ENCODE results near the gene DLG5.

Gene DLG5

DNA sequence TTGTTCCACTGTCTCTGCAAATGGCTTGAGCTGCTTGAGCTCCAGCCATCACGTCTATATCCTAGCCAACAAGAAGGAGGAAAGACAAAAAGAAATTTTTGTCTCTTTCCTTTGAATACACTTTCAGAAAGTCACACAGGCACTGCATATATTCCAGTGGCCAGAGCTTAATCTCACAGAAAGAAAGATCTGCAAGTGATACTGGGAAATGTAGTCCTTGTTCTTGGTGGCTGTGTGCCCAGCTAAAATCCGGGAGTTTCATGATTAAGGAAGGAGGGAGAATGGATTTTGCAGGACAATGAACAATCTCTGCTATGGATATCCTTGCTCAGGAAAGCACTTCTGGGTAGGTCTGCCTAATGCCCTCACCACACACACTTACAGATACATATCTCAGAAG lies 19.5 kb upstream of the DLG5 start:
- Histone ChIP-seq H3K9me3 (ENCODE audit: control insufficient read depth, insufficient read depth, low read length) (no peaks in the 10 kb centered on the region), H3K4me1 (ENCODE audit: control insufficient read depth, insufficient read depth, low read length) (no peaks in the 10 kb centered on the region), H3K27me3 (ENCODE audit: control insufficient read depth, insufficient read depth, low read length) (no peaks in the 10 kb centered on the region), H3K27ac (ENCODE audit: low read length) (no peak overlapping the region), H3K36me3 (ENCODE audit: control insufficient read depth, insufficient read depth, low read length) (no peaks in the 10 kb centered on the region), H3K4me3 (ENCODE audit: low read length) (no peak overlapping the region)
- WGBS (ENCODE audit: insufficient coverage, insufficient read length): no CpG with 5 or more reads among the region's 2 CpGs
- DNase-seq (ENCODE audit: low read depth, low spot score): no peak

DNA sequence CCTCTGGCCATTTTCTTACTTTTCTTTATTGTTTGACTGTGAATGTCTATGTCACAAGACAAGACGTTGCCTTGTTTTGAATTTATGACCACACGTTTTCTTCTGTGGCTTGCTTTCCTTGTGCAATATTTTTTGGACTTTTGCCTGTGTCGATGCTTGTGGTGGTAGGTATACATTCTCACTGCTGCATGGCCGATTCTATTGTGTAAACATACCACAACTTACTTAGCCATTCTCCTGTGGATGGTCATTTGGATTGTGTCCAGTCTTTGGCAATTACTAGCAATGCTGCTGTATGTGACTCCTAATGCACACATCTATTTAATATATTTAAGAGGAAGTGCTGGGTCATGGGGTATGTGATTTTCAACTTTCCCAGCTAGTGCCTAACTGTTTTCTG lies 18.0 kb upstream of the DLG5 start:
- Histone ChIP-seq H3K27ac (ENCODE audit: low read length) (no peak overlapping the region), H3K27me3 (ENCODE audit: control insufficient read depth, insufficient read depth, low read length) (no peaks in the 10 kb centered on the region), H3K36me3 (ENCODE audit: control insufficient read depth, insufficient read depth, low read length) (no peaks in the 10 kb centered on the region), H3K9me3 (ENCODE audit: control insufficient read depth, insufficient read depth, low read length) (no peaks in the 10 kb centered on the region), H3K4me3 (ENCODE audit: low read length) (no peak overlapping the region), H3K4me1 (ENCODE audit: control insufficient read depth, insufficient read depth, low read length) (peaks cover under 1% of the 10 kb centered on the region; the same call in 1 of the 2 replicates)
- no peak for DNase-seq (ENCODE audit: low read depth, low spot score)
- no CpG with 5 or more reads among the region's 4 CpGs for WGBS (ENCODE audit: insufficient coverage, insufficient read length)

DNA sequence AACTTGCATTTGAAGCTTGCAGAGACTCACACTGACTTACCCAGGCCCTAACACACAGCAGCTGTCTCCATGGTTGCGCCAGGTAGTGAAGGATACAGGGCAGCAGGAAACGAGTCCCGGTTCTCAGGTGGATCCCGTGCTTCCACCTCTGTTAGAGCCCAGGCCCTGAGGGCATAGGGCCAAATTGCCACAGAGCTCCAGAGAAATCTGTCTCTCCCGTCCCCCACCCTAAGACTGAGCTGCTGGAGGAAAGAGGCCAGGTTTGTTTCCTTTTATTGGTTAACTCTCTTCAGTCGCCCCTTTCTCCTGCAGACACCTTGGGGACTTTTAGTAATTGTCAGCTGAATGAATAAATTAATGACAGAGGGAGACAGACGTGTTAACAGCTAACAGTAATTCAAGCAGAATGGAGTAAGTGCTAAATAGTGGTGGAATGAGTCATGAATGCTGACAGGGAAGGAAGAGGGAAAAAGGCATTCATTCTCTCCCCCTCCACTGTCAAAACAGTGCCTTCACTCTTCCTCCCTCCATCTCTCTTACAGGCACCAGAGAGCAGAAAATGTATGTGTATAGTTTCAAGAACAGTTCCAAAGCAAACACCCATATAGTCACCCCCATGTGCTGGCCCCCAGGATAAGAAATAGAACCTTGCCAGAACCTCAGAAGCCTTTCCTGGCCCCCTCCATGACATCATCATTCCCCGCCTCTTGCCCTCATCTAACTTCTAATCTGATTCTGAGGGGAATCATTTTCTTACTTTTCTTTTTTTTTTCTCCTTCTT lies 16.8 kb upstream of the DLG5 start:
- WGBS (ENCODE audit: insufficient coverage, insufficient read length): no CpG with 5 or more reads among the region's 8 CpGs
- no peaks in the 10 kb centered on the region for H3K27me3 ChIP-seq (ENCODE audit: control insufficient read depth, insufficient read depth, low read length)
- H3K9me3 ChIP-seq (ENCODE audit: control insufficient read depth, insufficient read depth, low read length): no peaks in the 10 kb centered on the region

DNA sequence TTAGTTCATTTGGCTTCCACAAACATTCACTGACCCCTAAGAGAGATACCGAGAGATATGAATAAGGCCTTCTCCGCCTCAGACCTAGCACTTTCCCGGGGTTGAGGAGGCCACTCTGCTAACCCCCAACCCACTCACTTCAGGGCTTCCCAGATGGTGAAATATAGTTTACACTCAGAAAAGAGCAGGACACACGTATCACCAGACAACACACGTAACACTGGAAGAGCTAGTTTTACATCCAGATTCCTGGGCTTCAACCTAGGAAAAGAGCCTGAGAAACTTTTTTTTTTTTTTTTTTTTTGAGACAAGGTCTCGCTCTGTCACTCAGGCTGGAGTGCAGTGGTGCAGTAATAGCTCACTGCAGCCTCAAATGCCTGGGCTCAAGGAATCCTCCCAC lies 15.2 kb upstream of the DLG5 start:
- H3K4me3 ChIP-seq (ENCODE audit: low read length): no peak overlapping the region
- peaks cover 1% of the 10 kb centered on the region; the same call in 1 of the 2 replicates for H3K4me1 ChIP-seq (ENCODE audit: control insufficient read depth, insufficient read depth, low read length)
- no peak for DNase-seq (ENCODE audit: low read depth, low spot score)
- no peaks in the 10 kb centered on the region for H3K9me3 ChIP-seq (ENCODE audit: control insufficient read depth, insufficient read depth, low read length)
- H3K27me3 ChIP-seq (ENCODE audit: control insufficient read depth, insufficient read depth, low read length): no peaks in the 10 kb centered on the region
- H3K36me3 ChIP-seq (ENCODE audit: control insufficient read depth, insufficient read depth, low read length): no peaks in the 10 kb centered on the region
- WGBS (ENCODE audit: insufficient coverage, insufficient read length): no CpG with 5 or more reads among the region's 6 CpGs
- H3K27ac ChIP-seq (ENCODE audit: low read length): no peak overlapping the region

More for the DNA sequence above, 16.8 kb upstream of the DLG5 start:
- no peak overlapping the region for H3K27ac ChIP-seq (ENCODE audit: low read length)
- peaks cover 1% of the 10 kb centered on the region; the same call in 1 of the 2 replicates for H3K4me1 ChIP-seq (ENCODE audit: control insufficient read depth, insufficient read depth, low read length)
- no peak for DNase-seq (ENCODE audit: low read depth, low spot score)
- no peak overlapping the region for H3K4me3 ChIP-seq (ENCODE audit: low read length)
- H3K36me3 ChIP-seq (ENCODE audit: control insufficient read depth, insufficient read depth, low read length): no peaks in the 10 kb centered on the region

DNA sequence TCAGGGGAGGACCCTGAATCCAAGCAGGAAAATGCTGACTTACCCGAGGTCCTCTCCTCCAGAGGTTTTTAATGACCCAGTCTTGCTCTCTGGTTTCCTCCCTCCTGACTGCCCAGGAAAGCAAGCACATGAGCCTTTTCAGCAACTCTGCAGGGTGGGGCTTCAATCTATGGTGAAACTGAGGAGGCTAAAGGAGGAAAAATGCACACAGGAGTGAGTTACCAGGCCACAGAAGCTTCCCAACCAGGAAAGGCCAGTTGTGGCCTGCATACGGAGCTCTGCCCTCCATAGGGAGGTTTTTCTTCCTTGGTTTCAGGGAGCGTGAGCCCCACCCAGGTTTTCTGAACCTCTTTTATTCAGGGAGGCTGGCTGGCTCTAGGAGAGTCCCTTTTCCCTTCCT lies 14.1 kb upstream of the DLG5 start:
- WGBS (ENCODE audit: insufficient coverage, insufficient read length): no CpG with 5 or more reads among the region's 3 CpGs
- Histone ChIP-seq H3K36me3 (ENCODE audit: control insufficient read depth, insufficient read depth, low read length) (no peaks in the 10 kb centered on the region), H3K27me3 (ENCODE audit: control insufficient read depth, insufficient read depth, low read length) (no peaks in the 10 kb centered on the region), H3K9me3 (ENCODE audit: control insufficient read depth, insufficient read depth, low read length) (no peaks in the 10 kb centered on the region), H3K4me3 (ENCODE audit: low read length) (no peak overlapping the region), H3K27ac (ENCODE audit: low read length) (no peak overlapping the region), H3K4me1 (ENCODE audit: control insufficient read depth, insufficient read depth, low read length) (peaks cover 1% of the 10 kb centered on the region; the same call in 1 of the 2 replicates)
- DNase-seq (ENCODE audit: low read depth, low spot score): no peak

DNA sequence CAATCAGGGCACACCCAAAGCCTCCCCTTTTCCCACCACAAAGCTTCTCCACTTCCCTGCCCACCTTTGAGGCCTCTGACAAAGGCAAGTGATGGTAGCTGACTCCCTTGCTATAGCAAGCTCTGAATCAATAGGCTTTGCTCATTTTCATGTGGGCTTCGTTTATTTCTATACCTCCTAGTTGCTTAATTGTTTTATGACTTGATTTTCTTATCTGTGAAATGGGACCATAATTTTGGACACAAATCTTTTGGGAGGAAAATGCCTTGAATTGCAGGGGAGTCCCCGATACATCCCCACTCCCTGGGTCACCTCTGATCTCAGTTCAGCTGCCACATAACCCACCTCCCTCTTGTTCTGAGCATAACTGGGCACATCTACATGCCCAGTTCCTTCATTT lies 13.7 kb upstream of the DLG5 start:
- no peaks in the 10 kb centered on the region for H3K27me3 ChIP-seq (ENCODE audit: control insufficient read depth, insufficient read depth, low read length)
- no peaks in the 10 kb centered on the region for H3K36me3 ChIP-seq (ENCODE audit: control insufficient read depth, insufficient read depth, low read length)
- WGBS (ENCODE audit: insufficient coverage, insufficient read length): no CpG with 5 or more reads among the region's 2 CpGs
- H3K27ac ChIP-seq (ENCODE audit: low read length): no peak overlapping the region
- H3K9me3 ChIP-seq (ENCODE audit: control insufficient read depth, insufficient read depth, low read length): no peaks in the 10 kb centered on the region
- no peak for DNase-seq (ENCODE audit: low read depth, low spot score)
- H3K4me3 ChIP-seq (ENCODE audit: low read length): no peak overlapping the region
- peaks cover 1% of the 10 kb centered on the region; the same call in 1 of the 2 replicates for H3K4me1 ChIP-seq (ENCODE audit: control insufficient read depth, insufficient read depth, low read length)

DNA sequence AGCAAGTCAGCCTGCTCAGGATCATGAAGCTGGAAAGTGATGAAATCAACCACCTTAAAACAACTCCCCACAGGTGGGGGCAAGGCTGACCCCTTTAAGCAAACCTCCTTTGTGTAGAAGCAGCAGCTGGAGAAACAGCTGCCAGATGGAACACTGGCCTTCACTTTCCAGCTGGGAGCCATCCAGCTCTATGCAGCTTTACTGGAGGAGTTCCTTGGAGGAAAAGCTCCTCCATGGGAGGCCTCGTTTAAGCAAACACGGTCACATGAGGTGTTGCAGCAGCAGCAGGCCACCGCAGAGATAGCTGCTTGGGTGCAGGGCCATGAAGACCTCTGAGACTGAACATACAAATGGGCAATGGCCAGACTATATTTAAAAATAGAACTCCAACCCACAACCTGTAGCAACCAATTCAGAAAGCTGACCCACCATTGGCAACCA lies 13.0 kb upstream of the DLG5 start:
- H3K4me1 ChIP-seq (ENCODE audit: control insufficient read depth, insufficient read depth, low read length): peaks cover 1% of the 10 kb centered on the region; the same call in 1 of the 2 replicates
- H3K4me3 ChIP-seq (ENCODE audit: low read length): no peak overlapping the region
- H3K9me3 ChIP-seq (ENCODE audit: control insufficient read depth, insufficient read depth, low read length): no peaks in the 10 kb centered on the region
- no peak for DNase-seq (ENCODE audit: low read depth, low spot score)
- no peaks in the 10 kb centered on the region for H3K27me3 ChIP-seq (ENCODE audit: control insufficient read depth, insufficient read depth, low read length)
- H3K36me3 ChIP-seq (ENCODE audit: control insufficient read depth, insufficient read depth, low read length): no peaks in the 10 kb centered on the region
- WGBS (ENCODE audit: insufficient coverage, insufficient read length): no CpG with 5 or more reads among the region's 3 CpGs
- no peak overlapping the region for H3K27ac ChIP-seq (ENCODE audit: low read length)

DNA sequence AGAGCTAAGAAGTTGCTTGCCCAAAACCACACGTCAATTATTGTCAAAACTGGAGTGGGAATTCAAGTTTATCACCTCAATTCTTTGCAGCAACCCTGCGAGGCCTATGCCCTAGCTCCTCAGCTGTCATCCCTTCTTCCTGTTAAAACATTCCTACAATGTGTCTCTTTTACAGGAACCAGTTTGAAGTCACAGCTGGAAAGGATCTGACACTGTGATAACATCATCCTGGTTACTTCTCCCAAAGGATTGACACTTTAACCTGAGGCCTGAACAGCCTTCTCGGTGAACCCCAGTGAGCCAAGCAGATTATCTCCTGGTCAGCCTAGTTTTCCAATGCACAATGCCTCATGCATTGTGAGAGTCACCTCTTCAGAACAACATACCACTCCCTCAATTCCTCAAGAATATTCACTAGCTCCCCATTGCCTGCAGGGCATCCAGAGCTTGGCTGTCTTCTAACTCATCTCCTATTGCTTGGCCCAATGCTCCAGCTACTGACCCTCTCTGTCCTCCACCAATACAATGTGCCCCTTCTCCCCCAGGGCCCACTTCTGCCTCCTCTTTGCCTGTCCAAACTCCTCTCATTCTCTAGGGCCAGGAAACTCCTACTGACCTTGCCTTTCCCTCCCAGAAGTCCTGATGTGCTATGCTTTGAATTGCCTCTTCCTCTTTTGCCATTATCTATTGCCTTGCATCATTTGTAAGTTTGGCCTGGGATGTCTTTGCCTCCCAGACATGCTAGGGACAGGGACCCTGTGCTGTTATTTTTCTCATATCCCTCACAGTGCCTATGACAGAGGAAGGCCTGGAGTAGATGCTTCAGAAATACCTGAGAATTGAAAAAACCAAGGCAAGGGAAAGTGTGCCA lies 10.4 kb upstream of the DLG5 start:
- no peak overlapping the region for H3K27ac ChIP-seq (ENCODE audit: low read length)
- no peak overlapping the region for H3K4me3 ChIP-seq (ENCODE audit: low read length)
- DNase-seq (ENCODE audit: low read depth, low spot score): no peak
- H3K27me3 ChIP-seq (ENCODE audit: control insufficient read depth, insufficient read depth, low read length): no peaks in the 10 kb centered on the region
- WGBS (ENCODE audit: insufficient coverage, insufficient read length): no CpG with 5 or more reads among the region's 3 CpGs
- peaks cover 1% of the 10 kb centered on the region; the same call in 1 of the 2 replicates for H3K4me1 ChIP-seq (ENCODE audit: control insufficient read depth, insufficient read depth, low read length)
- H3K36me3 ChIP-seq (ENCODE audit: control insufficient read depth, insufficient read depth, low read length): no peaks in the 10 kb centered on the region
- H3K9me3 ChIP-seq (ENCODE audit: control insufficient read depth, insufficient read depth, low read length): no peaks in the 10 kb centered on the region

DNA sequence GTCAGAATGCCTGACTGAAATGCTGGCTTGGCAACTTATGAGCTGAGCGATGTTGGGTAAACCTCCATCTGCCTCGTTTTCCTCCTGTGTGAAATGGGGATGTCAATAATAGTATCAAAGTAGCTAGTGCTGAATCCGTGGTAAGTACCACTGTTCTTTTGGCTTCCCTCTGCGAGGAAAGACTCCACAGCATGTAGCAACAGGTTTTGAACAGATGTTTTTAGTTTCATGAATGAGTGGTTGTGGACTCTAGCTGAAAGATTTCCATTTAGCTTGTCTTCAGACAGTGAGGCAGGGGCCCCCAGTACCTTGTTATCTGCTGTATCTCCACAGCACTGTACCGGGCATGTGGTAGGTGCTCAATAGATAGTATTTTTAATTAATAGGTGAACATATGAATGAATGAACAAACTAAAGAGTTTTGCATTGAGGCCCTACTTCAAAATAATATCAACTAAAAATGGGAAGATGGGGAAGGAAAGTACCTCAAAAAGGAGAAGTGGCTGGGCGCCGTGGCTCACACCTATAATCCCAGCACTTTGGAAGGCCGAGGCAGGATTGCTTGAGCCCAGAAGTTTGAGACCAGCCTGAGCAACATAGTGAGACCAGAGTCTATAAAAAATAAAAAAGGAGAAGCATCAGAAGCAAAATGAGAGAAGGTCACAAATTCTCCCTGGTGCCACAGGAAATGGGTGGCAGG lies 5.6 kb upstream of the DLG5 start:
- 0 out of 2 replicates have a peak, but pooled peaks cover 1% of the 10 kb centered on the region for H3K4me1 ChIP-seq (ENCODE audit: control insufficient read depth, insufficient read depth, low read length)
- no peak overlapping the region for H3K27ac ChIP-seq (ENCODE audit: low read length)
- no peaks in the 10 kb centered on the region for H3K36me3 ChIP-seq (ENCODE audit: control insufficient read depth, insufficient read depth, low read length)
- no peaks in the 10 kb centered on the region for H3K27me3 ChIP-seq (ENCODE audit: control insufficient read depth, insufficient read depth, low read length)
- WGBS (ENCODE audit: insufficient coverage, insufficient read length): no CpG with 5 or more reads among the region's 8 CpGs
- no peak for DNase-seq (ENCODE audit: low read depth, low spot score)
- H3K9me3 ChIP-seq (ENCODE audit: control insufficient read depth, insufficient read depth, low read length): no peaks in the 10 kb centered on the region
- H3K4me3 ChIP-seq (ENCODE audit: low read length): no peak overlapping the region
